GM12878 (cell line): Measurements from ENCODE around the gene TUBA4B. TPM values are rescaled to one million over a fixed set of nuclear protein-coding genes. Genes with fewer than 3 reads are reported as not detected.

Experiments used
- HDGF ChIP-seq: fragments of 450-650 bp; IDR thresholded peaks from 2 replicates; pipeline ENCODE4 v1.6.1; 2016; ENCODE audit warnings: antibody characterized with exemption
- IKZF2 ChIP-seq, 2 experiments: fragments of 450-650 bp; IDR thresholded peaks; 2 replicates each; pipeline ENCODE4 v1.6.1; 2017; ENCODE audit warnings: mild to moderate bottlenecking in 2 of 2, moderate library complexity in 2 of 2
- IRF4 ChIP-seq: IDR thresholded peaks from 2 replicates; pipeline ENCODE4 v1.6.1; 2011; ENCODE audit warnings: low read depth, low read length
- KLF5 ChIP-seq: fragments of 450-650 bp; IDR thresholded peaks from 2 replicates; pipeline ENCODE4 v1.6.1; 2014; ENCODE audit warnings: mild to moderate bottlenecking; ENCODE audit not compliant: partially characterized antibody
- MLLT1 ChIP-seq: fragments of 450-650 bp; IDR thresholded peaks from 2 replicates; pipeline ENCODE4 v1.6.1; 2016; ENCODE audit warnings: mild to moderate bottlenecking
- MYC ChIP-seq: IDR thresholded peaks from 2 replicates; pipeline ENCODE4 v1.6.1; 2011; ENCODE audit warnings: mild to moderate bottlenecking, low read length, moderate library complexity, inconsistent platforms; ENCODE audit not compliant: insufficient read depth, insufficient replicate concordance, insufficient read length, severe bottlenecking
- NBN ChIP-seq: fragments of 450-650 bp; IDR thresholded peaks from 2 replicates; pipeline ENCODE4 v1.6.1; 2016
- NFIC ChIP-seq: IDR thresholded peaks from 2 replicates; pipeline ENCODE4 v1.6.1; 2012; ENCODE audit warnings: low read depth, mild to moderate bottlenecking, inconsistent platforms, low read length, moderate library complexity
- PBX3 ChIP-seq: IDR thresholded peaks from 2 replicates; pipeline ENCODE4 v1.6.1; 2011; ENCODE audit warnings: mild to moderate bottlenecking, low read depth, low read length, moderate library complexity; ENCODE audit not compliant: insufficient replicate concordance
- SKIL ChIP-seq: fragments of 450-650 bp; IDR thresholded peaks from 2 replicates; pipeline ENCODE4 v1.6.1; 2017; ENCODE audit warnings: mild to moderate bottlenecking, low read depth, inconsistent platforms; ENCODE audit not compliant: poor library complexity, severe bottlenecking
- SMAD5 ChIP-seq: IDR thresholded peaks from 2 replicates; pipeline ENCODE4 v1.6.1; 2016; ENCODE audit warnings: antibody characterized with exemption, low read depth
- polyA plus RNA-seq, 11 experiments: library from polyadenylated mRNA; depleted of rRNA in 4 of 11; unstranded in 6 of 11; stranded (reverse) in 5 of 11; fragments of >200 nt; fragmentation: Nextera tagmentation in 4 of 11; fragmentation: Illumina TruSeq in 1 of 11; extraction: Ambion mirVana in 4 of 11; extraction: Trizol in 1 of 11; gene quantifications; 1 replicate in 1 of 11; 2 replicates in 10 of 11; pipeline versions ENCODE4 v1.2.1 to v1.2.3, GENCODE V29; 2011 to 2016; ENCODE audit warnings: inconsistent platforms in 2 of 11, missing spikeins in 2 of 11, low read depth in 1 of 11
- total RNA-seq, 4 experiments: library from RNA; depleted of rRNA in 3 of 4; stranded (reverse); fragments of >200 nt in 3 of 4; fragmentation: Illumina TruSeq in 1 of 4; extraction: Trizol in 1 of 4; gene quantifications; 2 replicates each; pipeline versions ENCODE4 v1.2.1 to v1.2.3, GENCODE V29; 2013 to 2021

TUBA4B gene
- total and polyA plus RNA-seq, 10 of the 15 experiments (the other 5 are each of a cell fraction or from before 2014, with no cell fraction given), result 0.07 TPM; not detected in 9

GRCh38 chr2:219278655-219279150 is 25.7 kb downstream of the TUBA4B start (continued):
- 0 out of 2 replicates have a peak, but pooled peaks have one; percentile 56 for TF ChIP-seq SMAD5
- peak; percentile 95 for TF ChIP-seq NBN
- peak; percentile 95 for TF ChIP-seq HDGF
- no peak for TF ChIP-seq IRF4
- TF ChIP-seq SKIL, result peak; percentile 24
- peak; percentile 15 for TF ChIP-seq MLLT1
- TF ChIP-seq KLF5, result no peak
- TF ChIP-seq MYC, result no peak
- peak; percentile 59 for TF ChIP-seq PBX3
- TF ChIP-seq NFIC, result peak; percentile 61; the same call in 1 of the 2 replicates
- TF ChIP-seq IKZF2 (IDR thresholded peaks at IDR 0.05), result peak in 1 of 2 experiments; percentile 61
